ENCODE results near the gene PRKCQ. TPM values are rescaled to one million over a fixed set of nuclear protein-coding genes. Genes with fewer than 3 reads are reported as not detected.
A peak's percentile ranks its signal among the peaks of the same experiment; 100 is the strongest.

The PRKCQ gene
- total RNA-seq, 1 donor, result not detected

DNA sequence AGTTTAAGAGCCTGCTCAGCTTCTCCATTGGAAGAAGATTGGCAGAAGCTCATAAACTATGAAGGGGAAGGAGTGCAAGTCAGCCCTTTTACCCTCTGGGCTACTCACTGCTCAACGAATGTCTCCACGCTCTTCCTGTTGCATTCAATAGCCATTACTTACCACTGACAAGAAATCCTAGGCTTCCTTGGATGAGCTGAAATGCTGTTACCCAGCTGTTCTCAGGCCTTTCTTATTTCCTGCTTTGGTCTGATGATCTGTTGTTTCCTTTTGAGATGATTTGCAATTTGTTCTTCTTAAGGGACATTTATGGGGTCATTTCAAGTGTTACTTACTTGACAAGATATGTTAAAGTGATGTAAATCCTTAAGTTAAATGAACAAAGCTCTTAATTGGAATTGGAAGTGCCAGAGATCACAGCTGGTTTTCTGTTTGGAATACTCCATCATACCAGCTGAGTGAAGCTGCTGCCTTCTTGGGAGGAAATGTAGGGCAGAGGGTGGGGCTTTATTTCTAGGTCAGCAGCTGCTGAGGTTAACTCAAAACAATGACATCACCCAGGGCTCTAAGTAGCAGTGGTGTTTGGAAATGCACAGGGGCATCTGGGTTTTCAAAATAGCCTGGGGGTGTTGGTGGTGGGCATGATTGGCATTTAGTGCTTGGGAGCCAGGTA is 170.0 kb downstream of the PRKCQ start:
- no peak overlapping the region for H3K4me3 ChIP-seq (ENCODE audit: low read depth, low read length)
- peak; percentile 45 for DNase-seq (ENCODE audit: low read depth)
- TF ChIP-seq, protein P1, sequence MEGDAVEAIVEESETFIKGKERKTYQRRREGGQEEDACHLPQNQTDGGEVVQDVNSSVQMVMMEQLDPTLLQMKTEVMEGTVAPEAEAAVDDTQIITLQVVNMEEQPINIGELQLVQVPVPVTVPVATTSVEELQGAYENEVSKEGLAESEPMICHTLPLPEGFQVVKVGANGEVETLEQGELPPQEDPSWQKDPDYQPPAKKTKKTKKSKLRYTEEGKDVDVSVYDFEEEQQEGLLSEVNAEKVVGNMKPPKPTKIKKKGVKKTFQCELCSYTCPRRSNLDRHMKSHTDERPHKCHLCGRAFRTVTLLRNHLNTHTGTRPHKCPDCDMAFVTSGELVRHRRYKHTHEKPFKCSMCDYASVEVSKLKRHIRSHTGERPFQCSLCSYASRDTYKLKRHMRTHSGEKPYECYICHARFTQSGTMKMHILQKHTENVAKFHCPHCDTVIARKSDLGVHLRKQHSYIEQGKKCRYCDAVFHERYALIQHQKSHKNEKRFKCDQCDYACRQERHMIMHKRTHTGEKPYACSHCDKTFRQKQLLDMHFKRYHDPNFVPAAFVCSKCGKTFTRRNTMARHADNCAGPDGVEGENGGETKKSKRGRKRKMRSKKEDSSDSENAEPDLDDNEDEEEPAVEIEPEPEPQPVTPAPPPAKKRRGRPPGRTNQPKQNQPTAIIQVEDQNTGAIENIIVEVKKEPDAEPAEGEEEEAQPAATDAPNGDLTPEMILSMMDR (IDR thresholded peaks at IDR 0.05; ENCODE audit: insufficient read depth, low read length), result no peak

DNA sequence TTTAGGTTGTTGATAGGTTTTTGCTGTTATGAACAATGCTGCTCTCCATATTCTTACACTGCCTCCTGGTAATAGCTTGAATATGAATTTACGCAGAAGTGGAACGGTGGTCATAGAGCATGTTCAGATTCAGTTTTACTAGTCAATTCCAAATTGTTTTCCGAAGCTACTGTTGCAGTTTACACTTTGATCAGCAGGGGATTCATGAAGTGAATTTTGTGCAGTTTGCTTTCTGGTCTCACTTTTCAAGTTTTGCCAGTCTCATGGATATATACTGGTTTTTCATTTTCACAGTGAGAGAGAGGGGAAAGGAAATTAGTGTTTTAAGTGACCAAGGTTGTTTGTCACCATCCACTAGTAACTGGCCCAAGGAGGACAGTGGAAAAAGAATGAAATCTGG is 171.3 kb downstream of the PRKCQ start:
- TF ChIP-seq, protein P1 (IDR thresholded peaks at IDR 0.05; ENCODE audit: insufficient read depth, low read length), result peak; percentile 25
- no peak for DNase-seq (ENCODE audit: low read depth)
- H3K4me3 ChIP-seq (ENCODE audit: low read depth, low read length), result no peak overlapping the region

- H3K4me3 ChIP-seq (ENCODE audit: low read depth, low read length), result no peak overlapping the region
- TF ChIP-seq, protein P1 (IDR thresholded peaks at IDR 0.05; ENCODE audit: insufficient read depth, low read length), result no peak
- DNase-seq (ENCODE audit: low read depth), result no peak
These were observed 172.9 kb downstream of the PRKCQ start for GRCh38 chr10:6407034-6407721.

GRCh38 chr10:6406220-6407033 is 173.6 kb downstream of the PRKCQ start:
- peak; percentile 59 for DNase-seq (ENCODE audit: low read depth)
- H3K4me3 ChIP-seq (ENCODE audit: low read depth, low read length), result no peak overlapping the region
- TF ChIP-seq, protein P1 (IDR thresholded peaks at IDR 0.05; ENCODE audit: insufficient read depth, low read length), result peak; percentile 60

- TF ChIP-seq, protein P1 (IDR thresholded peaks at IDR 0.05; ENCODE audit: insufficient read depth, low read length), result no peak
- no peak for DNase-seq (ENCODE audit: low read depth)
- no peak overlapping the region for H3K4me3 ChIP-seq (ENCODE audit: low read depth, low read length)
These were observed 174.4 kb downstream of the PRKCQ start for GRCh38 chr10:6405713-6406112.

- DNase-seq (ENCODE audit: low read depth), result peak; percentile 18
- no peak overlapping the region for H3K4me3 ChIP-seq (ENCODE audit: low read depth, low read length)
- TF ChIP-seq, protein P1 (IDR thresholded peaks at IDR 0.05; ENCODE audit: insufficient read depth, low read length), result no peak
These were observed 175.7 kb downstream of the PRKCQ start for GRCh38 chr10:6404127-6405072.

All from fibroblast of the aortic adventitia (primary cell).